Colonic mucosa (tissue), 4 donors: Measurements from ENCODE around the gene MAEL. TPM values are rescaled to one million over a fixed set of nuclear protein-coding genes. Genes with fewer than 3 reads are reported as not detected.

Source experiments
- DNase-seq: peaks from one replicate; pipeline ENCODE4 v3.0.0-alpha.2; 2020
- H3K27ac ChIP-seq: fragments of 200-600 bp; one replicate; pipeline ENCODE4 v1.8.0; 2021
- H3K27me3 ChIP-seq: fragments of 200-600 bp; one replicate; pipeline ENCODE4 v1.8.0; 2021
- H3K36me3 ChIP-seq: fragments of 200-600 bp; one replicate; pipeline ENCODE4 v1.8.0; 2021
- H3K4me1 ChIP-seq: fragments of 200-600 bp; one replicate; pipeline ENCODE4 v1.8.0; 2021; ENCODE audit warnings: mild to moderate bottlenecking
- H3K4me3 ChIP-seq: fragments of 200-600 bp; one replicate; pipeline ENCODE4 v1.8.0; 2021
- H3K9ac ChIP-seq, 2 donors: one replicate each; pipeline ENCODE4 v1.7.0; 2013; ENCODE audit warnings: control low read depth in 2 of 2, low read depth in 2 of 2, low read length in 2 of 2
- H3K9me3 ChIP-seq: fragments of 200-600 bp; one replicate; pipeline ENCODE4 v1.8.0; 2021
- intact Hi-C: fragments of 100-400 bp; cut with DNase I; formaldehyde crosslinking; loops from one replicate; pipeline ENCODE4 v1.14.1; 2022
- total RNA-seq, 2 donors: library from RNA; stranded (reverse); fragmentation: NEBNext Ultra II Directional in 1 of 2; extraction: Animal tissue kit (Norgen Biotek cat#: 25700) in 1 of 2; gene quantifications; one replicate each; pipeline ENCODE4 v1.2.1, GENCODE V29; 2021
- TF ChIP-seq, protein P1 (sequence below): fragments of 200-600 bp; IDR thresholded peaks from one replicate; pipeline ENCODE4 v1.8.0; 2022; ENCODE audit warnings: antibody characterized with exemption, mild to moderate bottlenecking
- donor health status: healthy.
- donor health status: DM: no; HTN: no; CAD: no.
- donor health status: DM: no; HTN: no; CAD: no.

The MAEL gene
- total RNA-seq, 2 donors from 2014 or later = not detected

DNA sequence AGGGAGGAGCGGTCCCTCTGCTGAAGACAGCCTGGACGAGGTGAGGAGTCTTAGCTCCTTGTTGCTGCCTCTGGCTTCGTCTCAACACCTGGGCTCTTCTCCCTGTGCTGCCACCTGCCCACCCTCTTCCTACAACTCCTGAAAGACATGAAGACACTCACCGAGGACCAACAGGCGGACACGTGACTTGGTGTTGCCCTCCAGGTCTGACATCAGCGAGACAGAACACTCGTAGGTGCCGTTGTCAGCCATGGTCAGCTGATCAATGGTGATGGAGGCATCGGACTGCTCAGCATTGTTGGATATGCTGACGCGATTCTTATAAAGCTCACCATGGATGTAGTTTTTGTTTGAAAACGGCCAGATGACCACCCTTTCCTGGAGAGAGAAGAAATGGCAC is 79.7 kb downstream of the MAEL start:
- peaks cover 8% of the 10 kb centered on the region for H3K4me1 ChIP-seq
- H3K27me3 ChIP-seq = no peaks in the 10 kb centered on the region
- H3K9ac ChIP-seq = no peak overlapping the region
- H3K4me3 ChIP-seq = no peak overlapping the region
- H3K36me3 ChIP-seq = no peaks in the 10 kb centered on the region
- no peaks in the 10 kb centered on the region for H3K9me3 ChIP-seq
- no peak overlapping the region for H3K27ac ChIP-seq
- intact Hi-C loops = loop anchor here (5.0 kb wide), 3 partner anchors 49 to 464 kb away; no protein-coding TSS in a partner anchor
- TF ChIP-seq, protein P1, sequence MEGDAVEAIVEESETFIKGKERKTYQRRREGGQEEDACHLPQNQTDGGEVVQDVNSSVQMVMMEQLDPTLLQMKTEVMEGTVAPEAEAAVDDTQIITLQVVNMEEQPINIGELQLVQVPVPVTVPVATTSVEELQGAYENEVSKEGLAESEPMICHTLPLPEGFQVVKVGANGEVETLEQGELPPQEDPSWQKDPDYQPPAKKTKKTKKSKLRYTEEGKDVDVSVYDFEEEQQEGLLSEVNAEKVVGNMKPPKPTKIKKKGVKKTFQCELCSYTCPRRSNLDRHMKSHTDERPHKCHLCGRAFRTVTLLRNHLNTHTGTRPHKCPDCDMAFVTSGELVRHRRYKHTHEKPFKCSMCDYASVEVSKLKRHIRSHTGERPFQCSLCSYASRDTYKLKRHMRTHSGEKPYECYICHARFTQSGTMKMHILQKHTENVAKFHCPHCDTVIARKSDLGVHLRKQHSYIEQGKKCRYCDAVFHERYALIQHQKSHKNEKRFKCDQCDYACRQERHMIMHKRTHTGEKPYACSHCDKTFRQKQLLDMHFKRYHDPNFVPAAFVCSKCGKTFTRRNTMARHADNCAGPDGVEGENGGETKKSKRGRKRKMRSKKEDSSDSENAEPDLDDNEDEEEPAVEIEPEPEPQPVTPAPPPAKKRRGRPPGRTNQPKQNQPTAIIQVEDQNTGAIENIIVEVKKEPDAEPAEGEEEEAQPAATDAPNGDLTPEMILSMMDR = no peak
- no peak for DNase-seq

DNA sequence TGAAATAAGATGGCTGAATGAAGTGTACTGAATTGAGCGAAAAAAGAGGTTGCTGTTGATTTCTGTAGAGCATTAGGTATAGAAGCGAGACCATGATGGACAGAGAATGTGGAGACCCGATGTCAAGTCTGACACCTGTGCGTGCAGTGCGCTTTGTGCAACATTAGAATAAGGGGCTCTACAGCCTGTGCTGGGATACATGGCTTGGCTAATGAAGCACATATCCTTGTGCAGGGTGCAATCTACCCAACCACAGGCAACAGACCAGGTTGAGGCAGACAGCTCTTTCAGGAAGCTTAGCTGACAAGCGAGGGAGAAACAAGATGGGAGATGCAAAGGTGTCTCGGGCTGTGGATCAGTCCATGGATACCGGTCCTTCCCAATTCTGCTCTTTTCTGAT is 82.2 kb downstream of the MAEL start:
- intact Hi-C loops = loop anchor here (5.0 kb wide), 1 partner anchor 371 kb away; no protein-coding TSS in a partner anchor
- Histone ChIP-seq H3K36me3 (no peaks in the 10 kb centered on the region), H3K27ac (no peak overlapping the region), H3K4me1 (peaks cover 2% of the 10 kb centered on the region), H3K4me3 (no peak overlapping the region), H3K27me3 (no peaks in the 10 kb centered on the region), H3K9ac (no peak overlapping the region), H3K9me3 (no peaks in the 10 kb centered on the region)
- DNase-seq = no peak
- TF ChIP-seq, protein P1 = no peak

Other genes with a start within 250 kb of the MAEL start
- 10 to 100 TPM; 31.4 to 34.9 TPM for gene POGK, start 149.8 kb upstream of the MAEL start, total RNA-seq
- gene TADA1, start 113.0 kb upstream of the MAEL start, total RNA-seq = 10 to 100 TPM; 10.1 to 12.1 TPM
- 1 to 10 TPM in 1 of 2 donors, under 1 TPM in 1; 0.62 to 2.7 TPM for gene ILDR2, start 13.7 kb upstream of the MAEL start, total RNA-seq
- 100 to 1,000 TPM; 438 to 531 TPM for gene GPA33, start 101.1 kb downstream of the MAEL start, total RNA-seq
- gene STYXL2, start 104.8 kb downstream of the MAEL start, total RNA-seq = under 1 TPM in 1 of 2 donors, not detected in 1; 0.10 TPM
- gene POU2F1, start 231.6 kb downstream of the MAEL start, total RNA-seq = 10 to 100 TPM; 16.4 to 24.4 TPM